KBM-7 (cell line): ENCODE results near the gene XPC.
"Not testable (repeated sequence)": the region's sequence is repeated elsewhere in the genome, so short reads cannot be mapped to it uniquely, and the experiment has no call there.

Experiments
- DNase-seq: peaks from one replicate; pipeline ENCODE4 v3.0.0-alpha.2; 2015
- in situ Hi-C: fragments of 300-500 bp; cut with MboI; formaldehyde crosslinking; loops from 2 replicates; pipeline ENCODE4 v1.14.3; 2020; ENCODE audit warnings: low sequenced_read_pairs, low pct_unique_long_range_greater_than_20kb, mixed read lengths

The XPC gene

GRCh38 chr3:14178247-14179113, at the start of gene XPC, which contains the start of gene LSM3:
TSS of gene XPC (minus strand) at chr3:14178601. CDS start at chr3:14178568, 33 bp downstream.
TSS of gene LSM3 (plus strand) at chr3:14178817. CDS start at chr3:14178861, 44 bp downstream.
- DNase-seq: peak; percentile 99
- in situ Hi-C loops: no loop called here

GRCh38 chr3:14227856-14228255, 49.5 kb upstream of the XPC start:
- in situ Hi-C loops: no loop called here

GRCh38 chr3:14226351-14226750, 48.0 kb upstream of the XPC start:
- in situ Hi-C loops, DNase-seq: not testable (repeated sequence)

More at GRCh38 chr3:14227856-14228255, 49.5 kb upstream of the XPC start:
- no peak for DNase-seq

- in situ Hi-C loops: no loop called here
- DNase-seq: peak; percentile 76
Measured at GRCh38 chr3:14225421-14225820, 47.0 kb upstream of the XPC start.

- DNase-seq: no peak
- in situ Hi-C loops: no loop called here
Measured at GRCh38 chr3:14224895-14225294, 46.5 kb upstream of the XPC start.

GRCh38 chr3:14223595-14223994, 45.2 kb upstream of the XPC start:
- in situ Hi-C loops: no loop called here
- no peak for DNase-seq

- no peak for DNase-seq
- in situ Hi-C loops: no loop called here
Measured at GRCh38 chr3:14222900-14223594, 44.6 kb upstream of the XPC start.

- DNase-seq: no peak
- in situ Hi-C loops: no loop called here
Measured at GRCh38 chr3:14222457-14222856, 44.1 kb upstream of the XPC start.

GRCh38 chr3:14221902-14222301, 43.5 kb upstream of the XPC start:
- in situ Hi-C loops: no loop called here
- DNase-seq: no peak

GRCh38 chr3:14220933-14221332, 42.5 kb upstream of the XPC start:
- in situ Hi-C loops: no loop called here
- no peak for DNase-seq

GRCh38 chr3:14218355-14218754, 40.0 kb upstream of the XPC start:
- in situ Hi-C loops: no loop called here

GRCh38 chr3:14216257-14217048, 38.1 kb upstream of the XPC start:
- DNase-seq: no peak
- in situ Hi-C loops: no loop called here

More at GRCh38 chr3:14218355-14218754, 40.0 kb upstream of the XPC start:
- no peak for DNase-seq

GRCh38 chr3:14214764-14215163, 36.4 kb upstream of the XPC start:
- DNase-seq: no peak
- in situ Hi-C loops: no loop called here

- DNase-seq: no peak
- in situ Hi-C loops: no loop called here
Measured at GRCh38 chr3:14213066-14213774, 34.8 kb upstream of the XPC start.

- in situ Hi-C loops: no loop called here
- no peak for DNase-seq
Measured at GRCh38 chr3:14212032-14212431, 33.6 kb upstream of the XPC start.

GRCh38 chr3:14211621-14212020, 33.2 kb upstream of the XPC start:
- no peak for DNase-seq
- in situ Hi-C loops: no loop called here

GRCh38 chr3:14210843-14211594, 32.6 kb upstream of the XPC start:
- in situ Hi-C loops: no loop called here
- no peak for DNase-seq

GRCh38 chr3:14210290-14210688, 31.9 kb upstream of the XPC start:
- in situ Hi-C loops: no loop called here

More at GRCh38 chr3:14210290-14210688, 31.9 kb upstream of the XPC start:
- DNase-seq: no peak
